Amniotic epithelial cell (primary cell): ENCODE data around the gene DIP2A.

Source experiments
- DNase-seq: peaks from one replicate; pipeline ENCODE4 v3.0.0-alpha.2; 2010; ENCODE audit warnings: low read depth

Gene DIP2A

DNA sequence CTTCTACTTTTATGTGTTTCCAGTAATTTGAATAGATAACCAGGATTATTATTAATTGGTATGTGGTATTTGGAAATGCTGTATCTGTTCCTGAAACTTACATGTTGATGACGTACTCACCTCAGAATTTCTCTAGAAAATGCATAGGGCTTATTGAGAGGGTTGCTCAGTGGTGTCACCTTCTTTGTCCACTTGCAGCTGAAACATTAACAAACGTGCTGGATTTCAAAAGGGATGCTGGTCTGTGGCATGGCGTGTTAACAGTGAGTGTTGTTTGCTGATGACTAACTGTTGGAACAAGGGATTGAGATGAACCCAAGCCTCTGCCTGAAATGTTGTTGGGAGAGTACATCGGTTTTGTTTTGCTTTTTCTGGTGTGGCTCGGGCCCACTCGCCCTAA, 78.3 kb downstream of the DIP2A start:
- no peak for DNase-seq

DNA sequence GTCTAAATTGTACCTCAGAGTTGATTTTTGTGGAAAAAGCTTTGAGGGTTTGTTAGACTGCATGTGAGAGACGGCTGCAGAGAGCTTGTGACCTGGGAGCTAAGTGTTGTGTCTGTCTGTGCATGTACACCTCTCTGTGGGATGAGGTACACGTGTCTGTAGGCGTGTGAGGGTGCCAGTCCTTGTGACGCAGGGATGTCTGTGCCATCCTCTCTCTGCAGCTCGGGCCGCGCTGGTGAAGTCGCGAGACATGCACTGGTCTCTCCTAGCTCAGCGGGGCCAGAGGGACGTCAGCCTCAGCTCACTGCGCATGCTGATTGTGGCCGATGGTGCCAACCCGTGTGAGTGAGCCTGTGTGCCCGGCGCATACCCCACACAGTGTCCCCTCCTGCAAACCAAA, 79.6 kb downstream of the DIP2A start:
- no peak for DNase-seq

DNA sequence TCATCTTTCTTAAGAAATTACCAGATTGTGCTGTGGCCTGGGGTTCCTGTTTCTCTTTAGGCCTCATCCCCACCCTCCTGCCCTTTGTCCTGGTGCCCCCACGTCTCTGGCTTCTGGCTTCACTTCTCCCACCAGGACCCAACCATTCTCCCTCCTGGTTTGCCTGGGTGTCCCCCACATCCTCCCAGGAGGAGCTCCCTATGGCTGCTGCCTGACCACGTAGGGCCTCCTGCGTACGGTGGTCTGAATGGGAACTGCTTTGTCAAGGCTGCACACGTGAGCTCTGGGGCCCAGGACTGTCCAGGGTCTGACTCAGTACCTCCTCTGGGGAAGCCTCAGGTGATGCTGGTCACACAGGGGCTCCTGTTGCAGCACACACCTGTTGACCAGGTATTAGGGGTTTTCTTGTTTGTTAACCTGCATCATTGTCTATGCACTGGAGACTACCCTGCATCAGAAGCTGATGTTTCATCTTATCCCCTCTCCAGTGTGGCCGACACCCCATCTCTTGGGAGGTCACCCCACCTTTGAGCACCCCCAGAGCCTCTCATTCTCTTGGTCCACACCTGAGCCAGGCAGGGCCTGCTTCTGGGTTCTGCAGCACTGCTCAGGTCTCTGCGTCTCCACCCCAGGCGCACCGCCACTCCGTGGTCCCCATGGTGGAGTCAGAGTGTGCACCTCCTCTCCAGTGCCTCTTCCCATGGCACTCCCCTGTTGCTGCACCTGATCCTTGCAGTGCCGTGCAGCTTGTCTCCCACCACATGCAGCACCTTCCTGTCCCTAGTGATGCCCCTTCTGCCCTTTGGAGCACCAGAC, 80.4 kb downstream of the DIP2A start:
- no peak for DNase-seq

DNA sequence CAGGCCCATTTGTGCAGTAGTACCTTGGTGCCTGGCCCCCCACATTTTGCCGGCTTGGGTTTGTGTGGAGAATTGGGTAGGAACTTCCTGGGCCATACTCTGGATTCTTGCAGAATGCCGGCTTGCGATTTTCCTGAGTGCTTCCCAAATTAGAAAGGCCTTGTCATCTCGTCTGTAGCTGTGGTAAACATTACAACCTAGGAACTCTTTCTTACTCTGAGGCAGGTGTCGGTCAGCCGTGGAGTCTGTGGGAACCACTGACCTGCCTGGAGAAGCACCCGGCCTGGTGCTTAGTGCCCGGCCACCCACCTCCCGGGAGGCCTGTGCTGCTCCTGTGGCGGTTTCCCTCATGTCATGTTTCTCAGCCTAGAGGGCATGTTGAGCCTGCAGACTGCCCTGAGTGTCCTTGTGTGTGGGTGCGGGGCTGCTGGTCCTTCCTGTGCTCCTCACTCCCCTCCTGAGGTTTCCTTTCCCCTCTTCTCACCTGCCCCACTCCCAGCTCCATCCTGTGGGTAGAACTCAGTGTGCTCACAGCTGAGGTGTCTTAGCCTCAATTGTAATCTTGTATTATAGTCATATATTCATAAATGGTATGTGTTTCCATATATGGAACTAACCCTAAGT, 81.5 kb downstream of the DIP2A start:
- DNase-seq: no peak

DNA sequence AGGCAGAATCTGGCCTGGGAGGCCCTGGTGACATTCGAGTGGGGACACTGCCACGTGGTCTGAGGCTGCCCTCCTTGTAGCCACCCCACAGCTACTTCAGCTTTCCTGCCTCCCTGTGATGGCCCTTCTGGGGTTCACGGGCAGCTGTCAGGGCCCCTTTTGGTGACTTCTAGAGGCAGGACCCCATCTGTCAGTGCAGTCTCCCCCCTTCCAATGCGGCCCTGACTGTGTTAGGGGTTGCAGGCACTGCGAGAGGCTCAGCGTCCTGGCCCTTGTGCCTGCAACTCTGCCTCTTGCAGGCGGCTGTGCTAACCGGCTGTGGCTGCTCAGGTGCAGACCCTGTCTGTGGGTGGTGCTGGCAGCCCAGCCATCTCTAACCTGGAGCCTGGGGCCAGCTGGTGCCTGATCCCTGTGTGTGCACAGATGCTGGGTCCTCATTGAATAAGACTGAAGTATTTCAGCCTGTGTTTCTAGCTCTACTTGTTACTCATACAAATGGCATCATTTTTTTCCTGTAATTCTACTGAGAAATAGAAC, 84.0 kb downstream of the DIP2A start:
- no peak for DNase-seq

GRCh38 chr21:46543306-46543705, 84.6 kb downstream of the DIP2A start:
- no peak for DNase-seq

DNA sequence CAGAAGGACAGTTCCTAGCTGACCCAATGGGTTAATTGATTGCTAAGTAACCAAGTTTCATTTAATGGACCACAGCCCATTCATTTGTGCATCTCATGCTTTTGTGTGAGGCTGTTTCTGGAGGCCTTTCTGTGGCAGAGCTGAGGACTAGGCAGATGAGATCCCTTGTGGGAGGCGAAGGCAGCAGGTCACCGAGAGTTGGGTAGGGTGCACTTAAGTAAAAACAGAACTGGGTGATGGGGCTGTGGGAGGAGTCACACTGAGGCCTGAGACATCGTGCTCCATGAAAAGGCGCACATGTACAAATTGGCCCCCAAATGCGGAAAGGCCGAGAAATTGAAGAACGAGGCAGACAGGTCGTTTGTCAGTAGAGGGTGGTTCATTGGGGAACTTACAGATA, 85.3 kb downstream of the DIP2A start:
- DNase-seq: no peak

- no peak for DNase-seq
Observed at GRCh38 chr21:46544824-46545223, 86.1 kb downstream of the DIP2A start.

- DNase-seq: no peak
Observed at GRCh38 chr21:46545363-46545762, 86.7 kb downstream of the DIP2A start.

- no peak for DNase-seq
Observed at GRCh38 chr21:46545911-46546310, 87.2 kb downstream of the DIP2A start.

GRCh38 chr21:46546799-46547198, 88.1 kb downstream of the DIP2A start:
- DNase-seq: no peak

DNA sequence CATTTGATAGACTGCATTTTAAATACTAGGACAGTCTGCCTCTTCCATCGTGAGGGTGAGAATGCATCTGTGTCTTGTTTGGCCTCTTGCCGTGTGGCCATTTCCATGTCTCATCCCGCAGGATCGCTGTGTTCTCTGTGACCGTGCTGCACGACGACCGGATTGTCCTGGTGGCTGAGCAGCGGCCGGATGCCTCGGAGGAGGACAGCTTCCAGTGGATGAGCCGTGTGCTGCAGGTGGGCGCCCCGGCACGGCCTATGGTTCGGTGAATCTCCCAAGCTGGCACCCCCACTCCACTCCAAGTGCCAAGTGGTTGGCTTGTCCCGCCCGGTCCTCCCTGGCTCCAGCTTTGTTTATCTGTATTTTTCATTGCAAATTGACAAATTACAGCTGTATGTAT, 91.0 kb downstream of the DIP2A start:
- DNase-seq: no peak

GRCh38 chr21:46550116-46550941, 91.6 kb downstream of the DIP2A start:
- DNase-seq: no peak

GRCh38 chr21:46551636-46552241, 93.0 kb downstream of the DIP2A start:
- DNase-seq: no peak

DNA sequence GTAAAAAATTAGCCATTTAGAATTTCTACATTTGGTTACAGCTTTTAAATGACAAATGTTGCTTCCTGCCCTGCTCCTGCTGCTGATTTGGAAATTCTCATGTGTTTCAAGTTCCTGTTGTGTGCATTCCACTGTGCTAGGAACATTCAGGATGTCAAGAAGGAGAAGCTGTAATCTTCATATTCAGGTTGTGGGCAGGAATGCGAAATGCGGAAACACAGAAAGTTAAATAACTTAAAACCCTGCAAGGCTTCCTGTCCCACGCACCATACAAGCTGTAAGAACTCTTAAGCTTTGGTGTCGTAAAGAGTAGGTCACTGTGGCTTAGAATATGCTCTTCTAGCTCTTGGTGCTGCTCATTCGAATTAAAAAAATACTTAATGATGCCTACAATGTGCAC, 93.6 kb downstream of the DIP2A start:
- no peak for DNase-seq

GRCh38 chr21:46552865-46553379, 94.2 kb downstream of the DIP2A start:
- no peak for DNase-seq

- DNase-seq: no peak
Observed at GRCh38 chr21:46553993-46554392, 95.3 kb downstream of the DIP2A start.

DNA sequence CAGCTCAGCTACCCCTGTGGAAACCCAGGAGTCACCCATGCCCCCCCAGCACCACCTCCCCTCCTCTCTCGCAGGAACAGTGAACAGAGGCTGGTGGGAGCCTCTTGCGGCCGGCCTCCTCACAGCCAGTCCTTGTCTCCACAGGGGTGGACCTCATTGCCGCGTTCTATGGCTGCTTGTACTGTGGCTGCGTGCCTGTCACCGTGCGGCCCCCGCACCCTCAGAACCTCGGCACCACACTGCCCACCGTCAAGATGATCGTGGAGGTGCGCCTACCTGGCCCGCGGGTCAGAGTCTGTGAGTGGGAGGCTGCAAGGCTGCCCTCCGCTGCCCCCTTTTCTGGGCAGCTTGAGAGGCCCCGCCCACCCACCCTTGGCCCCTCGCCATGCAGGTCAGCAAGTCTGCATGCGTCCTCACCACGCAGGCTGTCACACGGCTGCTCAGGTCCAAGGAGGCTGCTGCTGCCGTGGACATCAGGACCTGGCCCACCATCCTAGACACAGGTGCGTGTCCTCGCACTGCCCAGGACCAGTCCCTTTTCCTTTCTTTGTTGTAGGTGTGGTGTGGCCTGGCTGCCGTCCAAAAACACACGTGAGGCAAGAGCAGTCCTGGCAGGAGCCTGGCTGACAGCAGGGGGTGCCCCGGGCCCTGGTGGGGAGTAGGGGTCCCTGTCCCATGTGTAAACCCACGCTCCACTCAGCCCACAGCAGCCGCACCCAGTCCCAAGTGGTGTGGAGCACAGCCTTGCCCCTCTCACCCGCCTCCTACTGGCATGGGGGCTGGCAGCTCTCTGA, 95.9 kb downstream of the DIP2A start:
- no peak for DNase-seq

DNA sequence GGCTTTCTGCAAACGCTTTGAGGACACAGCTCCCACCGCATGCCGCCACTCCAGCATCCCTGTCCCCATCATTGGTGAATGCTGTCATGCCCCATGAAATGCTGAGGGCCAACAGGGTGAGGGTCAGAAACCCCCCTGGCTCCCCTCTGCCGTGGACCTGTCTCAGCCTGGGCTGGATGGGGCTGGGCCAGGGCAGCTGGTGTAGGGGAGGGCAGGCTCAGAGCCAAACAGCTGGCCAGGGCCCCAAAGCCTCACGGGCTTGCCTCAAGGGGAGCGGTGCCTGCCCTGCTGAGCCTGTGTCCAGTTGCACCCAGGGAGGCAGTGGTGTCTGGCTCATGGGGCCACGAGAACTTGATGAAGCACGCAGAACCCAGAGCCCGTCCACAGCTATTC, 96.5 kb downstream of the DIP2A start:
- DNase-seq: no peak

DNA sequence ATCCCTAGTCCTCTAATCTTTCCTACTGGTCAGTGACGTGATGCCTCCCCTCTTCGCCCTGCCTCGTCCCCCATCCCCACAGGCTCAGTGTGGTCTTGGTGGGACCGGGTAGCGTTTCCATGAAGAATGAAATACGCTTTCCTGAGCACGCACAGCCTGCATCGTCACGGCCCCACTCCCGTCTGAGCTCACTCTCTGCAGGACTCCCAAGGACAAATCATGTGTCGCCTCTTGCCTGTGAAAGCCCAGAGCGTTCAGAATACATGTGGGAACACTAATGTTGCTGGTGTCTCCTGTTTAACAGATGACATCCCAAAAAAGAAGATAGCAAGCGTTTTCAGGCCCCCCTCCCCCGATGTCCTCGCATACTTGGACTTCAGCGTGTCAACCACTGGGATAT, 97.0 kb downstream of the DIP2A start:
- DNase-seq: no peak

DNA sequence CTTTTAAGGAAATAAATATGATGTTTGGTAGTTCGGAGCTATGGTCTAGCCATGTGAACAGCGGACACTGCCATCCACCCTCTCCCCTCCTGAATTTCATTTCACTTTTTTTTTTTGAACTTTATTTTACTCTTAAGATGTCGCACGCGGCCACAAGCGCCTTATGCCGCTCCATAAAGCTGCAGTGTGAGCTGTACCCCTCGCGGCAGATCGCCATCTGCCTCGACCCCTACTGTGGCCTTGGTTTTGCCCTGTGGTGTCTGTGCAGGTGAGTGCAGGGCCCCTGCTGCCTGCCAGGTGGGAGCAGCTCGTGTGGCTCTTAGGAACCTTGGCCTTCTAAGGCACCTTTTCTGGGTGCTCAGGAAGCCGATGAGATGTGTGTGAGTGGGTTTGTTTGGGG, 98.1 kb downstream of the DIP2A start:
- DNase-seq: no peak
